Kidney glomerular epithelial cell (primary cell): ENCODE measurements around the gene PLA2G15.

Source experiments
- DNase-seq: peaks from one replicate; lab custom pipeline; 2025; lab: John Stamatoyannopoulos, UW

The PLA2G15 gene

DNA sequence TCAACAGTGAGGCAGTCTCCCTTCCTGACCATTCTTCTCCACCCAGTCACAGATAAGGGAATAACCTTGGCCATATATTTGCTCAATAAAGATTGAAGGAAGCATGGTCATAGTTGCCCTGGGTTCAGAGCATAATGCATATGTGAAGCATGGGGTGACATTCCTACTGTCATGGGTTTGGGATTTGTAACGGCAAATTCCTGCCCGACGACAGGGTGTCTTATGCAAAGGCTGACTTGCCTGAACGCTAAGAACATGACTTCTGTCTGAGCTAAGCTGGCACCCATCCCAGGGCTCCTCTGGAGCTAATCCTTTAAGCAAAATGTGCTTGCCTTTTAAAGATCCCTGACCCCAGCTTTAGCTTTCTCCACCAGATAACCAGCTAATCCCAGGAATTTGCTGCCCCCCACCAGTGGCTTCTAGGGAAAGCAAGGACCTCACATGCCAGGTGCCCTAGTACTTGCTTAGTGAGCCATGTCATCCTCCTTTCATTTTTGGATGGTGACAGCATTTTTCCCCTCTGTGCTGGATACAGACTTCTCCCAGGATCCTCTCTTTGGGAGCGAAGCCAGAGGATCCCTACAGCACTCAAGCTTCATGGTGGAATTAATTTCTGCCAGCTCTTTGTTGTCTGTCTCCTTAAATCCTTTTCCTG is 53.9 kb downstream of the PLA2G15 start:
- peak; percentile 15 for DNase-seq

DNA sequence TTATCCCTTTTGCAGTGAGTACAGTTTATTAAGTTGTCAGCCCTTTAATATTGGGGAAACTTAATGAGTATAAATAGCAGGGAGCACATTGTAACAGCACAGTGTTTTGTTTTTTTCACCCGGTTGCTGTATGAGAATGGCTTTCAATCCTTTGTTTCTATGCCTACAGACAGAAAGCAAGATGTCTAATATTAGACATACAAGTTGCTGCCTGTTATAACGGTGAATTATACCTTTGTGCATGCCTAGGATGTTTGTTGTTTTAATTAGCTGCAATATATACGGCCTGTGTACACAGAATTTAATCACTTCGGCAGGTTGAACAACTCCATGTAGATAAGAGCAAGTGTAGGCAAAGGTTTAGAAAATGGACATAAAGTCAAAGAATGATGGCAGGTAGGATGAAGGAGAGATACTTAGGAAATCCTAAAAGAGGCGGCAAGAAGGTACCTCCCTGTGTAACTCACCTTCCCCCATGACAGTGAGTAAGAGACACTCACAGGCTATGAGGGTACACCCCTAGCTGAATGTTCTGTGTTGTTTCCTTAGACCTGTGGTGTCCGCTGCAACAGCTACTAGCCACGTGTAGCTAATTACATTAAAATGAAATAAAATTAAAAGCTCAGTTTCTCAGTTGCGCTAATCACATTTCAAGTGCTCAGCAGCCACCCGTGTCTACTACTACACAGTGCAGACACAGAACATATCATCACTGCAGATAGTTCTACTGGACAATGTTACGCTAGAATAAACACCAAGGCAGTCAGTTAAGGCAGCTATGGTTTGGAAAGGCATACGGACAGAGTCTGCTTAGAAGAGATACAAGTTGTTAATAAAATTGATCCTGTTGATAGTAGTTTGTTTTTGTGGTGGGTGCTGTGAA is 54.6 kb downstream of the PLA2G15 start:
- DNase-seq = no peak

DNA sequence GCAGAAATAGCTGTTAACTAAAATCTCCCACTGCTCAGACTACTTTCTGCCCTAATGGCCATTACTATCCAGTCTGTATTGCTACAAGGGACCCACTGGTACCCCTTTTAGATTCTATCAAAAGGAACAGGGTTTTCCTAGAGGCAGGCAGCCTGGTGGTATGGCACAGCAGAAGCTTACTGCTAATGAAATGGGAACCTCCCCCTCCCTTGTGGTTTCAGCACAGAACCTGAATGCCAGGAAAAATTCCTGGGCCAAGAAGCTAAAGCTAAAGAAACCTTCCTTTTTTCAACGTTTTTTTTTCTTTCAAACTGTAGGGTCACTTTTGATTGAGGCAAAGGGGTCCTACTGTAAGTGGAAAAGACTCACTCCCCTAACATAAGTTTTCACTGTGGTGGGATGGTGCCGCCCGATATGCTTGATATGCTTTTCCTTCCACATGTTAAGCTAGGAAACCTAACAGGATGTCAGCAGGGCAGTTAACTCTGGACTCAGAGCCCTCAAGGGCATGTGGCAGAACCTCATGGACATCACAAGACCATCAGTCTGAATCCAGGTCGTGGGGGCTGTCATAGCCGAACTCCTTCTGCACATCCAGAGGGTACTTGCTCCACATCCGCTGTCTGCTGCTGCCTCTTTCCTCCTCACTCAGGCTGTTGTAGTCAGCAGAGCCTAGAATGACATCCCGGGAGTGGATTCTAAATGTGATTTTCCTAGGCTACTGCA is 55.7 kb downstream of the PLA2G15 start:
- DNase-seq = no peak

DNA sequence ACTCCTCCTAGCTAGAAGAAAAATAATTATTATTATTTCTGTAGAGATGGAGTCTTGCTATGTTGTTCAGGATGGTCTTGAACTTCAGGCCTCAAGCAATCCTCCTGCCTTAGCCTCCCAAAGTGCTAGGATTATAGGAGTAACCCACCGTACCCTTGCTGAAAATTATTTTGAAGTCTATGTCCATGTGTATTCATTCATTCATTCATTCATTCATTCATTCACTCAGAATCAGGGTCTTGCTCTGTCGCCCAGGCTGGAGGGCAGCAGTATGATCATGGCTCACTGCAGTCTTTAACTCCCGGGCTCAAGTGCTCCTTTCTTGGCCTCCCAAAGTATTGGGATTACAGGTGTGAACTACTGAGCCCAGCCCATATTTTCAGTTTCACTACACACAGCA is 61.5 kb downstream of the PLA2G15 start:
- no peak for DNase-seq

DNA sequence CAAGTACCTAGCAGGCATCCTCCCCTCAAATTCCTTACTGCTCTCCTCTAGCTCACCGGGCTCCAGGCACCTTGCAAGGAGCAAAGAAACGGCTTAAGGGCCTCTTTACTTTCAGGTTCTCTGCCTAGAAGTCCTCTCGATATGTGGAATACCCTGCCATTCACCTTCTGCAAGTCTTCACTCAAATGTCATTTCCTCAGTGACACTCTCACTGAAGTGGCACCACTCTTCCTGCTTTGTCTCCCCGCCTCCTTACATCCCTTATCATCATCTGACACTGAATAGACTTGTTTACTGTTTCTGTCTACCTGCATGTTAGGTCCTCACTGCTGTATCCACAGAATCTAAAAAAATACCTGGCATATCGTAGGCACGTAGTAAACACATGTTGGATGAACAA is 64.6 kb downstream of the PLA2G15 start:
- DNase-seq = no peak

DNA sequence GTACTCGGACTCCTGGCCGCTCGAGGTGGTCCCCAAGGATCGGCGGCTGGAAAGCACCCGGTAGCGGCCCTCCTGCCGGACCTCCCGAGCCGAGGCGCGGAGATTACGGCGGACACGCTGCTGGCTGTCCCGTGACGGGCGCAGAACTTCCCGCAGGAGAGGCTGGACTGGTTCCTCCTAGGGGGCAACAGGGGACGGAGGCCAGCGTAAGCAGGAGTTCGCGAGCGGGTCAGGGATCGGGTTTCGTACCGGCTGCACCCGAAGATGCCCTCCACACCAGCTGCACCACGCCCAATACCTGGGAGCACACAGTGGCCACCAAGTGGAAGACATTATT is 65.2 kb downstream of the PLA2G15 start:
- no peak for DNase-seq
